Fibroblast of pulmonary artery (primary cell): ENCODE measurements around the gene RNASE13.

ENCODE experiments used
- DNase-seq: peaks from one replicate; pipeline ENCODE4 v3.0.0-alpha.2; 2010; ENCODE audit warnings: low read depth
- H3K4me3 ChIP-seq: replicated peaks from 2 replicates; pipeline ENCODE4 v1.5.1; 2011; ENCODE audit warnings: low read depth, mild to moderate bottlenecking, control low read depth, low read length, moderate library complexity
- CTCF ChIP-seq: IDR thresholded peaks from 2 replicates; pipeline ENCODE4 v1.5.1; 2011; ENCODE audit warnings: mild to moderate bottlenecking, control low read depth, low read length, inconsistent platforms; ENCODE audit errors: missing control alignments

Gene RNASE13

DNA sequence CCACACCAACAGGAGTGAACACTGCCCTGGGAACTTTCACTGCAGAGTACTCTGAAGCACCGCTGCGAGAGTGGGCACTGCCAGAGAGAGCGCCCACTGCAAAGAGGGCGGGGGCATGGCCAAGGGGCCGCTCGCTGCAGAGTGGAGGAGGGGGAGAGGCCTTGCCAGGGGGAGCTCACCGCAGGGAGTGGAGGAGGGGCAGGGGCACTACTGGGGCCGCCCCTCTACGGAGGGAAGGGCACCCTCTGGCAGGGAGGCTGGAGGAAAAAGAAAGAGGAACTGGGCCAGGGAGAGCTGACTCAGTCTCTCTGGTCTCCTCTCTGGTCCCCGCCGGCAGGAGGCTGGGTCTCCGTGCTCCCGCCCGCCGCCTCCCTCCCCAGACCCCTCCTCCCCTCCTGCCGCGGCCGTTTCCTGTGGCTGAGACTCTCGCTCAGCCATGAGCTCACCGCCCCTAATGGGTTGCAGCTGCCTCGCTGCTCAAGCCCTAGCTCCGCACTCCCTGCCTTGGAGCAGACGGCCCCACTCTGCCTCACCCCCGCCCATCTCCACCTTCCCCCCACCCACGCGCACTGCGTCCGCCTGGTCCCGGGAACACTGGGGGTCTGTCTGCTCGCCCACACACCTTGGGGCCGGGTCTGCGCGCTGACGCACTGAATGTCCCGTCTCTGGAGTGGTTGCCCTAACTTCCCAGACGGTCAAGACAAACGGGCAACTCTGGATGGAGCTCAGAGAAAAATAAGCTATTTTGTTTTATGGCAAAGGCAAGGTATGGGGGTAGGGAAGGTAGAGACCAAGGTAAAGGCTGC lies 36.8 kb upstream of the RNASE13 start:
- peak overlapping the region; percentile 83 for H3K4me3 ChIP-seq
- peak; percentile 92 for DNase-seq
- no peak for TF ChIP-seq CTCF

DNA sequence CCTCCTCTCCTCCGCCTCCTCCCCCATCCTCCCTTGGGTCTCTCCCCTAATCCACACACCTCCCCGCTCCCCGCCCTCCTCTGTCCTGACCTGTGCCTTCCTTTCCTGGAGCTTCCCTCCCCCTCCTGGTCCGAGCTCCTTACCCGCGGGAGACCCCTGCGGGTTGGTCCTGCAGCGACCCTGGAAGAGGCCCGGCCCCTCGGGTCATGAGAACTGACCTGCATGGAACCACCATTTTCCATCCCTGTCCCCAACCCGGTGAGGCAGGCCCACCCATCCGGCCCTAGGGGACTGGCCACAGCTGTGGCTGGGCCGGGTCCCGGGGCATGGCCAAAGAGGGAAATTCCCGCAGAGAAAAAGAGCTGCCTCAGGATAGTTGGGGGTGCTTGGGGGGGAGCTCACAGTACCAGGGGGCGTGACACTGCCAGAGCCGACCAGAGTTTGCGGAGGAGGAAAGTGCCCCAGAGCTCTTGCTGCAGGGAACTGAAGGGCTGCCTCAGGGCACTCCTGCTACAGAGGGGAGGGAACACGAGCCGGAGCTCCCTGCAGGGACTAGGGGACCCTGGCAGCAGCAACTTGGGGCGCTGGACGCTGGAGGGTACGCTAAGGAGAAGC lies 36.1 kb upstream of the RNASE13 start:
- no peak for TF ChIP-seq CTCF
- peak; percentile 51 for DNase-seq
- H3K4me3 ChIP-seq = peak overlapping the region; percentile 83

GRCh38 chr14:21070083-21070609 lies 35.5 kb upstream of the RNASE13 start, which contains the start of gene ARHGEF40:
Gene ARHGEF40, plus strand, starts transcription at chr14:21070304. Its CDS starts 93 bp downstream, at chr14:21070397.
- DNase-seq = peak; percentile 41
- no peak for TF ChIP-seq CTCF
- peak within 1 kb of the TSS; percentile 83 for H3K4me3 ChIP-seq

GRCh38 chr14:21069388-21070082 lies 34.9 kb upstream of the RNASE13 start:
- TF ChIP-seq CTCF = no peak
- peak overlapping the region; percentile 83 for H3K4me3 ChIP-seq
- peak; percentile 43 for DNase-seq

DNA sequence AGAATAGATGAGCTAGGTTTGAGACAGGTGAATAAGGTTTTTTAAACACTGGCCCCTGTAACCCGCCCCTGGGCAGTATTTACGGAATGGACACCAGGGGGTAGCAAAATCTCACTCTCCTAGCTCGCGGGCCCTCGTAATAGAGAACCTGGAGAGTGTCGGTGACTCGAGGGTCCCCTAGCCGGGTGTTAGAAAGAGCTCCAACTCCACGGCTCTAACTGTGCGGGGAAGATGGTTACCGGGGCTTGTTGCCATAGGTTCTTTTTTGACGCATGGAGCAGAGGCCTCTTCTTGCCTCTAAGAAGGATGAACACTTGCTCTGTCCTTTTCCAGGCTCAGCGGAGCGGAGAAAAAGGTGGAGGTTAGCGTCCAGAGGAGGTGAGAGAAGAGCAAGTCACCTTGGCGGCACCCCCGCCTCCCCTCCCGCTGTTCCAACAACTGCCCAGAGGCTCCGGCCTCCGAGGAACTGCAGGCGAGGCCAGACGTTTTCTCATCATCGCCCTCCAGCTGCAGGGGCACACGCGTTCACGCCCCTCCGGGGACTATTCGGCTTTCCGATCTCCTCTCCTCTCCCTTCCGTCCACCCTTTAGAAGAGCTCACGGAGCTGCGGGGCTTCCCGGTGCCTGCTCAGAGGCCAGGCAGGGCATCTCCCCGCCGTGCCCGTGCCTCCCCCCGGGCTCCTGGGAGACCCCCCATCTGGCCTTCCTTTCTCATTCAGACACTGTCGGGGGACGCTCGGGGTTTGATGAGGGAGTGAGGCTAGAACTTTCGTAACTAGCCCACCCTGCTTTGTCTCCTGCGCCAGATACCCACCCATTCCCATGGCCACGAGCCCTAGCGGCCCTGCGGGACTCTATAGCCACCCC lies 34.1 kb upstream of the RNASE13 start:
- peak overlapping the region; percentile 83 for H3K4me3 ChIP-seq
- TF ChIP-seq CTCF = peak; percentile 69
- DNase-seq = peak; percentile 67

DNA sequence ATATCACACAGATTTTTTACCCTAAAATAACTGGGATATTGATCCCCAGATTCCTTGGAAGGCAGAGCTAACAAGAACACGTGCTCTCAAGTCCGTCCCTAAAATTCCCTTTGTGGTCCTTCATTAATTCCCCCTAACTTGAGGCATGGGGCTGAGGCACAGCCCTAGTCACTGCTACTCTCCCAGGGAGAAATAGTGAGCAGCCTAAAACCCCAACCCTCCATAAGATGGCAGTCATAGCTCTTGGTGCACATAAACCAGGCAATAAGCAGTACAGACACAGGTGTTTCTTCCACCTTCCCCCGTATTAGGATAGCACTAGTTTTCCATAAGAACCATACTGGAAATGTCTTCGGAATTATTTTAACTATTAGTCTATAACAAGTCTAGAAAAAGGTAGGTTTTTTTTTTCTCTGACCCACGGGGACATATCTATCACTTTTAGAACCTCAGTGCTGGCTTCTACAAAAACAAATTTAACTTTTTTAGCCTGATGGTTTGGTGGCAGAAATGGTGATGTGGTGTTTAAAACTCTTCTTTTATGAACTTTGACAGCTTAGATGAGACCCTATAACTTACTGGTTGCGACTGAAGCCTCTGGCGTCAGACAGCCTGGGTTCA lies 32.4 kb upstream of the RNASE13 start:
- peak; percentile 32 for TF ChIP-seq CTCF
- DNase-seq = no peak
- H3K4me3 ChIP-seq = no peak overlapping the region
